K562 (cell line): Measurements from ENCODE around the gene FAM193A.

Experiments
- ATF6 ChIP-seq: sonication (generic); formaldehyde crosslinking; IDR thresholded peaks from 2 replicates; pipeline ENCODE4 v1.4.0; 2020; ENCODE audit warnings: mild to moderate bottlenecking, missing genetic modification reagents
- CTCF ChIP-seq, 3 experiments: IDR thresholded peaks in 2 of 3; conservative IDR thresholded peaks in 1 of 3; 2 replicates each; pipeline ENCODE4 v1.5.1; 2011 to 2012; ENCODE audit warnings: low read length in 3 of 3, mild to moderate bottlenecking in 3 of 3, control low read depth in 2 of 3, improper control_type of control experiment in 1 of 3, inconsistent platforms in 1 of 3, low read depth in 1 of 3, mixed read lengths in 1 of 3, moderate library complexity in 1 of 3; ENCODE audit not compliant: insufficient read depth in 2 of 3
- FOS ChIP-seq: IDR thresholded peaks from 3 replicates; pipeline ENCODE4 v1.6.1; 2011; ENCODE audit not compliant: insufficient read length; ENCODE audit errors: extremely low read depth
- KAT7 ChIP-seq: sonication (generic); formaldehyde crosslinking; IDR thresholded peaks from 2 replicates; pipeline ENCODE4 v1.8.0; 2022; ENCODE audit warnings: missing genetic modification reagents, mild to moderate bottlenecking, borderline replicate concordance
- MECOM ChIP-seq: fragments of 250-450 bp; sonication (Bioruptor Pico); IDR thresholded peaks from 2 replicates; pipeline ENCODE4 v1.8.0; 2022; ENCODE audit warnings: inconsistent platforms
- POLR2A ChIP-seq: fragments of 450-650 bp; conservative IDR thresholded peaks from 2 replicates; pipeline ENCODE4 v1.6.1; 2016
- REST ChIP-seq, 2 experiments: fragments of 450-650 bp; formaldehyde crosslinking in 1 of 2; IDR thresholded peaks; 2 replicates each; pipeline versions ENCODE4 v1.4.0 to v1.6.1; 2014 to 2020; ENCODE audit warnings: mild to moderate bottlenecking in 2 of 2, borderline replicate concordance in 1 of 2, low read depth in 1 of 2
- YY1 ChIP-seq, 3 experiments: IDR thresholded peaks; 2 replicates each; pipeline ENCODE4 v1.6.1; 2011; ENCODE audit warnings: low read length in 2 of 3, mild to moderate bottlenecking in 2 of 3, moderate library complexity in 2 of 3, borderline replicate concordance in 1 of 3, control low read depth in 1 of 3, low read depth in 1 of 3; ENCODE audit not compliant: insufficient read depth in 3 of 3, insufficient replicate concordance in 2 of 3, control insufficient read depth in 1 of 3, insufficient read length in 1 of 3; ENCODE audit errors: extremely low read depth in 1 of 3
- ZBTB33 ChIP-seq: sonication (generic); formaldehyde crosslinking; IDR thresholded peaks from 2 replicates; pipeline ENCODE4 v1.8.1; 2023; ENCODE audit warnings: mild to moderate bottlenecking, missing genetic modification reagents
- ZNF561 ChIP-seq: fragments of 450-650 bp; formaldehyde crosslinking; conservative IDR thresholded peaks from 2 replicates; pipeline ENCODE4 v1.4.0; 2020; ENCODE audit warnings: mild to moderate bottlenecking, moderate library complexity

GRCh38 chr4:2515830-2516550, 20.5 kb upstream of the FAM193A start:
- TF ChIP-seq ATF6 (CRISPR knock-in tag) (no peak), REST (IDR thresholded peaks at IDR 0.05; ENCODE audit: borderline replicate concordance) (no peak), REST (CRISPR knock-in tag; IDR thresholded peaks at IDR 0.05; ENCODE audit: low read depth) (no peak), YY1 (IDR thresholded peaks at IDR 0.05; ENCODE audit: borderline replicate concordance in 1 of 3, control insufficient read depth in 1 of 3, extremely low read depth in 1 of 3, insufficient read depth in 3 of 3, insufficient read length in 1 of 3, insufficient replicate concordance in 2 of 3, low read depth in 1 of 3, low read length in 2 of 3) (no peak), FOS (no peak), POLR2A (no peak), ZNF561 (CRISPR knock-in tag) (no peak), CTCF (IDR thresholded peaks at IDR 0.05 in 2 of 3, conservative IDR thresholded peaks at IDR 0.05 in 1 of 3; ENCODE audit: insufficient read depth in 2 of 3, low read depth in 1 of 3, low read length in 3 of 3) (no peak), MECOM (CRISPR knock-in tag) (no peak), KAT7 (no peak), ZBTB33 (CRISPR knock-in tag) (no peak)
